ENCODE measurements around the gene NFE2. TPM values are rescaled to one million over a fixed set of nuclear protein-coding genes. Genes with fewer than 3 reads are reported as not detected.
A peak's percentile ranks its signal among the peaks of the same experiment; 100 is the strongest.

Gene NFE2
- total RNA-seq, 6 donors from 2014 or later = 2.7 to 16.8 (median 9.3) TPM

- H3K4me3 ChIP-seq = no peak overlapping the region
- TF ChIP-seq POLR2AphosphoS5 (IDR thresholded peaks at IDR 0.05) (no peak), CTCF (IDR thresholded peaks at IDR 0.05) (no peak), POLR2A (IDR thresholded peaks at IDR 0.05) (no peak), EP300 (IDR thresholded peaks at IDR 0.05) (no peak)
- H3K36me3 ChIP-seq = peaks cover 0 to 34% (median 18%) of the 10 kb centered on the region in 4 donors
- ATAC-seq (ENCODE audit: low FRiP score in 2 of 2) (no peak), DNase-seq (no peak)
- peaks cover 19 to 31% (median 27%) of the 10 kb centered on the region in 4 donors for H3K4me1 ChIP-seq
- no peaks in the 10 kb centered on the region for H3K27me3 ChIP-seq
- H3K9me3 ChIP-seq = no peaks in the 10 kb centered on the region
- peak overlapping the region in 2 of 4 donors; percentile 2 to 4 for H3K27ac ChIP-seq
These were observed 42.6 kb downstream of the NFE2 start for GRCh38 chr12:54258201-54258681.

DNA sequence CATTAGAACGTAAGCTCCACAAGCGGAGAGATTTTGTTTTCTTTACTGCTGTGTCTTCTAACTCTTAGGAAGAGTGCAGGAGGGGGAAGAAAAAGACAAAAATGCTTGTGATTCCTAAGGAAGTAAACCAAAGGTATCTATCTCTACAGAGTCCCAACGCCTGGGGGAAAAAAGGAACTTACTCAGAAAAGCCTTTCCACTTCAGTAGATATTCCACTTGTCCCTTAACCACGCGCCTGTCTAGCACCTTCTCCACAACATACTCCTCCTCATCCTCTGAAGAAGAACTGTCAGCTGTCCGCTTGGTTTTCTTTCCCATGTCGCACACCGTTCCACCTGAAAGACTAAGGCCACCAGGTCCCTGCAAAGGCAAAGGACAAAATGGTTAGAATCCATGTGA lies 43.5 kb downstream of the NFE2 start:
- 89 to 90% methylated on average over 8 of the region's 8 CpGs for WGBS, 2 donors
- ATAC-seq (ENCODE audit: low FRiP score in 2 of 2) = no peak
- H3K36me3 ChIP-seq = peaks cover 0 to 38% (median 19%) of the 10 kb centered on the region in 4 donors
- H3K27me3 ChIP-seq = no peaks in the 10 kb centered on the region
- H3K4me3 ChIP-seq = no peak overlapping the region
- H3K4me1 ChIP-seq = peaks cover 19 to 24% (median 23%) of the 10 kb centered on the region in 4 donors
- no peak for TF ChIP-seq POLR2A (IDR thresholded peaks at IDR 0.05)
- TF ChIP-seq POLR2AphosphoS5 (IDR thresholded peaks at IDR 0.05) = no peak
- TF ChIP-seq CTCF (IDR thresholded peaks at IDR 0.05) = no peak
- no peak for TF ChIP-seq EP300 (IDR thresholded peaks at IDR 0.05)
- no peak for DNase-seq
- no peaks in the 10 kb centered on the region for H3K9me3 ChIP-seq
- H3K27ac ChIP-seq = no peak overlapping the region

DNA sequence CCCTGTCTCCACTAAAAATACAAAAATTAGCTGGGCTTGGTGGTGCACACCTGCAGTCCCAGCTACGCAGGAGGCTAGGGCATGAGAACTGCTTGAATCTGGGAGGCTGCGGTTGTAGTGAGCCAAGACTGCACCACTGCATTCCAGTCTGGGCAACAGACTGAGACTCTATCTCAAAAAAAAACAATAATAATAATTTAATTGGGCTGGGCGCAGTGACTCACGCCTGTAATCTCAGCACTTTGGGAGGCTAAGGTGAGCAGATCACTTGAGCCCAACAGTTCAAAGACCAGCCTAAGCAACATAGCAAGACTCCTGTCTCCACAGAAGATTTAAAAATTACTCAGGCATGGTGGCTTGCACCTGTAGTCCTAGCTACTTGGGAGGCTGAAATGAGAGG lies 47.6 kb downstream of the NFE2 start:
- no peak overlapping the region for H3K4me3 ChIP-seq
- no peaks in the 10 kb centered on the region for H3K9me3 ChIP-seq
- H3K4me1 ChIP-seq = peaks cover 0 to under 1% (median under 1%) of the 10 kb centered on the region in 4 donors
- no peak for DNase-seq
- TF ChIP-seq EP300 (IDR thresholded peaks at IDR 0.05) (no peak), CTCF (IDR thresholded peaks at IDR 0.05) (no peak), POLR2A (IDR thresholded peaks at IDR 0.05) (no peak), POLR2AphosphoS5 (IDR thresholded peaks at IDR 0.05) (no peak)
- WGBS, 2 donors = 94 to 98% methylated on average over 4 of the region's 4 CpGs
- peaks cover 0 to 62% (median 27%) of the 10 kb centered on the region in 4 donors for H3K36me3 ChIP-seq
- no peak overlapping the region for H3K27ac ChIP-seq
- ATAC-seq (ENCODE audit: low FRiP score in 2 of 2) = no peak
- no peaks in the 10 kb centered on the region for H3K27me3 ChIP-seq

DNA sequence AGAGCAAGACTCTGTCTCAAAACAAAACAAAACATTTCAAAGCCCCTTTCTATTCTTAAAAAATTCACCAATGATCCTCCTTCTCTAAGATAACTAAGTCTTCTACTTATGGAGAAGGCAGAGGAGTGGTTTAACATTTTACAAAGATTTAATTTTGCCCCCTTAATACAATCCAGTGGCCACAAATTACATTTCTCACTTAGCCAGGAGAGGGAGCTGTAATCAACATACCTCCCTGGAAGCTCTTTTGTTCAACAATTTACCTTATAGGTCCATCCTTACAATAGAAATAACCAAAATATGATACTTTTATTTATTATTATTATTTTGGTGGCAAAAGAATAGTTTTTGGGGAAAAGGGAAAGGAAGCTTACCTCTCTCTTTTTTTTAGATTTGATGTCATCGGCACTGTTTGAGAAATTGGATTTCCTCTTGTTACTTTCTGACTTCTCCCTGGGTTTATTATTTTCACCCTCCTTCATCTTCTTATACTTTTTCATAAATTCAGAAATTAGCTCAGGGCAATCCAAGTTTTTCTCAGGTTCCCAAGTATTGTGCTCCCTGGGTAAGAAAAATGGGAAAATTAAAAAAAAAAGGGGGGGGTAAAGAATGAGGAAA lies 49.0 kb downstream of the NFE2 start:
- ATAC-seq (ENCODE audit: low FRiP score in 2 of 2) (peak in 1 of 2 donors; percentile 76), DNase-seq (no peak)
- H3K4me1 ChIP-seq = no peaks in the 10 kb centered on the region
- H3K27ac ChIP-seq = no peak overlapping the region
- WGBS, 2 donors = 89 to 100% methylated on average over 1 of the region's 1 CpG
- TF ChIP-seq POLR2A (IDR thresholded peaks at IDR 0.05) (no peak), CTCF (IDR thresholded peaks at IDR 0.05) (peak; percentile 15 to 62 (median 50)), POLR2AphosphoS5 (IDR thresholded peaks at IDR 0.05) (no peak), EP300 (IDR thresholded peaks at IDR 0.05) (no peak)
- H3K36me3 ChIP-seq = peaks cover 0 to 57% (median 24%) of the 10 kb centered on the region in 4 donors
- H3K27me3 ChIP-seq = no peaks in the 10 kb centered on the region
- H3K4me3 ChIP-seq = no peak overlapping the region
- H3K9me3 ChIP-seq = no peaks in the 10 kb centered on the region

DNA sequence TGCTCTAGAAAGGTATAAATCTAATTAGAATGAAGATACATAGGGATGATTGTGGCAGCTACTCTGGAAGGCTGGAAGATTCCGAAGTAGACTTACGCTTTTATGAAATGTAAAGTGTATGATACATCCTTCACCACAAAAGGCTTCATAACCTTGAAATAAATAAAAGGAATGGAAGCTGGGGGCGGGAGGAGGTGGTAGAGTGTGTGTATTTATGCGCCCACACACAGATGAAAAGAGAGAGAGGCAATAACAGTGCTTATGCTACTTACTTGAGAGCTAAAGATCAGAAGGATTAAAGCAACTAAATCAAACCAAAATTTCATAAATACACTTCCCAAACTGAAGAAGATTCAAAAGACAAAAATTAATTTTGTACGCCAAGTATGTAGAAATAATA lies 51.3 kb downstream of the NFE2 start:
- Histone ChIP-seq H3K9me3 (no peaks in the 10 kb centered on the region), H3K4me3 (no peak overlapping the region), H3K4me1 (no peaks in the 10 kb centered on the region), H3K27me3 (no peaks in the 10 kb centered on the region), H3K27ac (no peak overlapping the region), H3K36me3 (peaks cover 5 to 54% (median 29%) of the 10 kb centered on the region in 4 donors)
- TF ChIP-seq POLR2A (IDR thresholded peaks at IDR 0.05) (no peak), EP300 (IDR thresholded peaks at IDR 0.05) (no peak), CTCF (IDR thresholded peaks at IDR 0.05) (no peak), POLR2AphosphoS5 (IDR thresholded peaks at IDR 0.05) (no peak)
- DNase-seq = no peak
- 95 to 99% methylated on average over 5 of the region's 5 CpGs for WGBS, 2 donors
- no peak for ATAC-seq (ENCODE audit: low FRiP score in 2 of 2)
